Measurements from ENCODE around the gene SLC51A. TPM values are rescaled to one million over a fixed set of nuclear protein-coding genes. Genes with fewer than 3 reads are reported as not detected.

Gene SLC51A
- total and polyA plus RNA-seq, 2 donors (not counting 1 experiment from before 2014, with no cell fraction given) = not detected

- Histone ChIP-seq H3K27ac (ENCODE audit: insufficient read depth, low read length) (no peak overlapping the region), H3K4me2 (ENCODE audit: extremely low read depth, insufficient read depth, low read length) (no peak overlapping the region), H3K4me1 (ENCODE audit: control insufficient read depth, extremely low read depth, insufficient read depth, low read length) (peaks cover 7% of the 10 kb centered on the region), H3K9ac (ENCODE audit: insufficient read depth, low read length) (no peak overlapping the region), H4K20me1 (ENCODE audit: control insufficient read depth, extremely low read depth, insufficient read depth, low read length) (peaks cover 1% of the 10 kb centered on the region), H3K4me3 (replicated peaks in 1 of 4; ENCODE audit: control extremely low read depth in 1 of 4, insufficient read depth in 1 of 4, low read depth in 3 of 4, low read length in 4 of 4) (no peak overlapping the region), H3K79me2 (ENCODE audit: control insufficient read depth, insufficient read depth, low read length) (peaks cover 68% of the 10 kb centered on the region), H3K27me3 (ENCODE audit: control insufficient read depth, insufficient read depth, low read length) (no peaks in the 10 kb centered on the region), H3K9me3 (ENCODE audit: control insufficient read depth, insufficient read depth, low read depth, low read length) (no peaks in the 10 kb centered on the region), H2AFZ (ENCODE audit: low read length) (no peak overlapping the region), H3K36me3 (ENCODE audit: control insufficient read depth, insufficient read depth, low read length) (no peaks in the 10 kb centered on the region)
- peak in 1 of 2 donors; percentile 29 for DNase-seq (ENCODE audit: low read depth in 2 of 2)
- TF ChIP-seq CTCF (conservative IDR thresholded peaks at IDR 0.05 in 1 of 2, IDR thresholded peaks at IDR 0.05 in 1 of 2; ENCODE audit: low read depth in 1 of 2, low read length in 2 of 2) (no peak), EZH2 (IDR thresholded peaks at IDR 0.05; ENCODE audit: low read length, missing control alignments) (no peak)
Measured at GRCh38 chr3:196280689-196281440, 64.5 kb downstream of the SLC51A start.

DNA sequence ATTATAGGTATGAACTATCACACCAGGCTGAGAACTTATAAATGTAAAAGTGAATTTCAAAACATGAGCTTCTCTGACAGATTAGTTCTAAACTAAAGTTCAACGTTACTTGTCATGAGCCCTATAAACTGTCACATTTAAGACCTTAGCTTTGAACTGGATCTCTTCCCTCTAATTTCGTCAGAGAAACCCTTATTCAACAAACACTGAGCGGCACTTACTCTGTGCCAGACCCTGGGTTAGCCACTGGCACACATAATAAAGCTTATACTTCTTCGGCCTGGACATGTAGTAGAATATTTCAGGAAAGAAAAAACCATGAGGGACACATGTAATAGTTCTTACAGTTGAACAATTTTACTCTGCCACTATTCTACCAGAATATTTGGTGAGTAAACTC is 65.6 kb downstream of the SLC51A start:
- no peak overlapping the region for H3K27ac ChIP-seq (ENCODE audit: insufficient read depth, low read length)
- no peak overlapping the region for H2AFZ ChIP-seq (ENCODE audit: low read length)
- DNase-seq (ENCODE audit: low read depth in 2 of 2) = no peak
- peaks cover 76% of the 10 kb centered on the region for H3K79me2 ChIP-seq (ENCODE audit: control insufficient read depth, insufficient read depth, low read length)
- no peak overlapping the region for H3K4me3 ChIP-seq (replicated peaks in 1 of 4; ENCODE audit: control extremely low read depth in 1 of 4, insufficient read depth in 1 of 4, low read depth in 3 of 4, low read length in 4 of 4)
- no peak overlapping the region for H3K4me2 ChIP-seq (ENCODE audit: extremely low read depth, insufficient read depth, low read length)
- no peak overlapping the region for H3K9ac ChIP-seq (ENCODE audit: insufficient read depth, low read length)
- peaks cover 1% of the 10 kb centered on the region for H4K20me1 ChIP-seq (ENCODE audit: control insufficient read depth, extremely low read depth, insufficient read depth, low read length)
- peaks cover 9% of the 10 kb centered on the region for H3K4me1 ChIP-seq (ENCODE audit: control insufficient read depth, extremely low read depth, insufficient read depth, low read length)
- TF ChIP-seq EZH2 (IDR thresholded peaks at IDR 0.05; ENCODE audit: low read length, missing control alignments) (no peak), CTCF (conservative IDR thresholded peaks at IDR 0.05 in 1 of 2, IDR thresholded peaks at IDR 0.05 in 1 of 2; ENCODE audit: low read depth in 1 of 2, low read length in 2 of 2) (no peak)
- no peaks in the 10 kb centered on the region for H3K36me3 ChIP-seq (ENCODE audit: control insufficient read depth, insufficient read depth, low read length)
- H3K9me3 ChIP-seq (ENCODE audit: control insufficient read depth, insufficient read depth, low read depth, low read length) = no peaks in the 10 kb centered on the region
- H3K27me3 ChIP-seq (ENCODE audit: control insufficient read depth, insufficient read depth, low read length) = no peaks in the 10 kb centered on the region

Other genes starting within 250 kb of the SLC51A start
- 169 and 184 TPM in 2 replicates for gene TFRC, start 134.4 kb upstream of the SLC51A start, total RNA-seq
- 99.8 and 118 TPM in 2 replicates for gene TFRC, start 134.4 kb upstream of the SLC51A start, polyA plus RNA-seq
- gene ZDHHC19, start 5.1 kb upstream of the SLC51A start, total RNA-seq = not detected in 2 replicates
- not detected in 2 replicates for gene ZDHHC19, start 5.1 kb upstream of the SLC51A start, polyA plus RNA-seq
- gene PCYT1A, start 71.2 kb downstream of the SLC51A start, total RNA-seq = 42.4 and 73.8 TPM in 2 replicates
- gene PCYT1A, start 71.2 kb downstream of the SLC51A start, polyA plus RNA-seq = 68.9 and 70.2 TPM in 2 replicates
- 5.1 and 9.1 TPM in 2 replicates for gene DYNLT2B, start 101.7 kb downstream of the SLC51A start, total RNA-seq
- 8.4 and 13.0 TPM in 2 replicates for gene DYNLT2B, start 101.7 kb downstream of the SLC51A start, polyA plus RNA-seq
- not detected in 2 replicates for gene TM4SF19, start 121.9 kb downstream of the SLC51A start, total RNA-seq
- gene TM4SF19, start 121.9 kb downstream of the SLC51A start, polyA plus RNA-seq = 0.08 TPM in 1 of 2 replicates, not detected in the other
- gene UBXN7, start 215.9 kb downstream of the SLC51A start, total RNA-seq = 21.1 and 28.1 TPM in 2 replicates
- gene UBXN7, start 215.9 kb downstream of the SLC51A start, polyA plus RNA-seq = 25.9 and 34.8 TPM in 2 replicates